H1 (cell line): ENCODE measurements around the gene MBP. TPM values are rescaled to one million over a fixed set of nuclear protein-coding genes. Genes with fewer than 3 reads are reported as not detected.

Experiments used
- CTCF ChIA-PET: fragments of 300-600 bp; sonication (Branson Sonifier 250); formaldehyde crosslinking; loops from one replicate; lab custom pipeline; 2021; ENCODE audit not compliant: partially characterized antibody; lab: Charles Lee
- POLR2A ChIA-PET: fragments of 300-600 bp; sonication (Branson Sonifier 250); formaldehyde crosslinking; loops from one replicate; lab custom pipeline; 2021; ENCODE audit warnings: inconsistent platforms; ENCODE audit not compliant: partially characterized antibody; lab: Charles Lee
- DNase-seq, 2 experiments: peaks; one replicate each; pipeline versions ENCODE4 v3.0.0 to v3.0.0-alpha.2; 2010 to 2022; ENCODE audit warnings: low spot score in 2 of 2, low read depth in 1 of 2, mixed read lengths in 1 of 2
- FAIRE-seq: peaks from 2 replicates; lab custom pipeline; 2011; peaks lifted over from hg19 to GRCh38; lab: Jason Lieb, UNC
- H2AFZ ChIP-seq: 2 replicates; pipeline ENCODE4 v1.8.1; 2012; ENCODE audit warnings: low read length, inconsistent platforms
- H2AK5ac ChIP-seq: 2 replicates; pipeline ENCODE4 v1.6.1; 2013; ENCODE audit warnings: low read depth, low read length
- H2BK120ac ChIP-seq: replicated peaks from 2 replicates; pipeline ENCODE3; 2013; ENCODE audit warnings: low read depth, low read length, inconsistent platforms
- H2BK12ac ChIP-seq: 2 replicates; pipeline ENCODE4 v1.6.1; 2013; ENCODE audit warnings: low read depth, low read length
- H2BK15ac ChIP-seq: 2 replicates; pipeline ENCODE4 v1.6.1; 2013; ENCODE audit warnings: low read length
- H2BK20ac ChIP-seq: 2 replicates; pipeline ENCODE4 v1.6.1; 2013; ENCODE audit warnings: low read length
- H2BK5ac ChIP-seq: 2 replicates; pipeline ENCODE4 v1.6.1; 2013; ENCODE audit warnings: low read depth, low read length
- H3K14ac ChIP-seq: 2 replicates; pipeline ENCODE4 v1.6.1; 2013; ENCODE audit warnings: inconsistent platforms; ENCODE audit not compliant: insufficient read length
- H3K18ac ChIP-seq: 2 replicates; pipeline ENCODE4 v1.6.1; 2013; ENCODE audit warnings: low read length; ENCODE audit errors: extremely low read depth
- H3K23ac ChIP-seq: 2 replicates; pipeline ENCODE4 v1.6.1; 2013; ENCODE audit warnings: inconsistent platforms; ENCODE audit not compliant: insufficient read length
- H3K23me2 ChIP-seq: 2 replicates; pipeline ENCODE4 v1.6.1; 2013; ENCODE audit warnings: low read depth, low read length
- H3K27ac ChIP-seq: 2 replicates; pipeline ENCODE4 v1.6.1; 2011; ENCODE audit warnings: low read depth, low read length, inconsistent platforms
- H3K27me3 ChIP-seq, 4 experiments: replicated peaks in 1 of 4; 1 replicate in 1 of 4; 2 replicates in 3 of 4; pipeline versions ENCODE4 v1.6.1 to v1.8.1; 2011 to 2013; ENCODE audit warnings: low read length in 3 of 4, mild to moderate bottlenecking in 3 of 4, inconsistent platforms in 2 of 4, mixed read lengths in 2 of 4, moderate library complexity in 1 of 4; ENCODE audit not compliant: control insufficient read depth in 3 of 4, insufficient read depth in 3 of 4; ENCODE audit errors: extremely low read depth in 1 of 4
- H3K36me3 ChIP-seq, 4 experiments: 2 replicates each; pipeline versions ENCODE4 v1.6.1 to v1.8.1; 2011 to 2013; ENCODE audit warnings: mild to moderate bottlenecking in 4 of 4, low read length in 3 of 4, moderate library complexity in 2 of 4, control low read depth in 1 of 4, inconsistent platforms in 1 of 4; ENCODE audit not compliant: insufficient read depth in 4 of 4, control insufficient read depth in 2 of 4
- H3K4ac ChIP-seq: replicated peaks from 2 replicates; pipeline ENCODE3; 2013; ENCODE audit warnings: low read length, low read depth, mixed read lengths, inconsistent platforms; ENCODE audit not compliant: insufficient read length
- H3K4me1 ChIP-seq, 4 experiments: replicated peaks in 1 of 4; 1 replicate in 1 of 4; 2 replicates in 3 of 4; pipeline versions ENCODE4 v1.6.1 to v1.8.1; 2011 to 2013; ENCODE audit warnings: low read length in 3 of 4, inconsistent platforms in 2 of 4, mixed read lengths in 1 of 4; ENCODE audit not compliant: insufficient read depth in 4 of 4, control insufficient read depth in 3 of 4
- H3K4me2 ChIP-seq, 2 experiments: 2 replicates each; pipeline versions ENCODE4 v1.6.1 to v1.8.1; 2011 to 2013; ENCODE audit warnings: low read depth in 2 of 2, low read length in 2 of 2, control low read depth in 1 of 2, inconsistent platforms in 1 of 2, mild to moderate bottlenecking in 1 of 2; ENCODE audit not compliant: insufficient read depth in 1 of 2
- H3K4me3 ChIP-seq, 4 experiments: fragments of 200-600, 300-600 bp in 1 of 4; sonication (generic), shearing (Covaris generic), sonication (Bioruptor Twin) in 1 of 4; 2 replicates each; pipeline versions ENCODE4 v1.5.1 to v1.8.1; 2011 to 2016; ENCODE audit warnings: low read length in 4 of 4, low read depth in 3 of 4, control low read depth in 2 of 4, inconsistent platforms in 2 of 4, mild to moderate bottlenecking in 2 of 4, mixed read lengths in 1 of 4, moderate library complexity in 1 of 4; ENCODE audit not compliant: insufficient read depth in 2 of 4; ENCODE audit errors: extremely low read depth in 1 of 4
- H3K56ac ChIP-seq: replicated peaks from 2 replicates; pipeline ENCODE3; 2013; ENCODE audit warnings: low read depth, mild to moderate bottlenecking, mixed read lengths, low read length, inconsistent platforms; ENCODE audit not compliant: insufficient read length
- H3K79me1 ChIP-seq: 2 replicates; pipeline ENCODE4 v1.6.1; 2013; ENCODE audit warnings: low read depth, low read length, control low read depth
- H3K79me2 ChIP-seq, 2 experiments: 2 replicates each; pipeline versions ENCODE4 v1.6.1 to v1.8.1; 2012 to 2013; ENCODE audit warnings: low read length in 2 of 2, mild to moderate bottlenecking in 2 of 2, inconsistent platforms in 1 of 2; ENCODE audit not compliant: insufficient read depth in 2 of 2, control insufficient read depth in 1 of 2
- H3K9ac ChIP-seq, 4 experiments: replicated peaks in 1 of 4; 1 replicate in 1 of 4; 2 replicates in 3 of 4; pipeline versions ENCODE4 v1.6.1 to v1.8.1; 2011 to 2013; ENCODE audit warnings: low read depth in 3 of 4, low read length in 3 of 4, control low read depth in 2 of 4, mild to moderate bottlenecking in 2 of 4, moderate library complexity in 2 of 4, inconsistent platforms in 1 of 4; ENCODE audit errors: extremely low read depth in 1 of 4
- H3K9me3 ChIP-seq, 2 experiments: 2 replicates each; pipeline versions ENCODE4 v1.6.1 to v1.8.1; 2012 to 2013; ENCODE audit warnings: mild to moderate bottlenecking in 2 of 2, moderate library complexity in 2 of 2, control low read depth in 1 of 2, inconsistent platforms in 1 of 2, low read depth in 1 of 2, low read length in 1 of 2, mixed read lengths in 1 of 2; ENCODE audit not compliant: insufficient read depth in 2 of 2
- H4K20me1 ChIP-seq, 2 experiments: replicated peaks in 1 of 2; 2 replicates each; pipeline versions ENCODE3 to v1.8.1; 2011 to 2013; ENCODE audit warnings: inconsistent platforms in 2 of 2, low read length in 2 of 2, mild to moderate bottlenecking in 1 of 2; ENCODE audit not compliant: insufficient read depth in 2 of 2, control insufficient read depth in 1 of 2
- H4K5ac ChIP-seq: 2 replicates; pipeline ENCODE4 v1.6.1; 2013; ENCODE audit warnings: low read length, low read depth, mixed read lengths, inconsistent platforms; ENCODE audit not compliant: insufficient read length
- H4K8ac ChIP-seq: 2 replicates; pipeline ENCODE4 v1.8.0; 2013; ENCODE audit warnings: mild to moderate bottlenecking, moderate library complexity, low read length, inconsistent platforms; ENCODE audit not compliant: insufficient read depth; ENCODE audit errors: extremely low read depth
- H4K91ac ChIP-seq: replicated peaks from 2 replicates; pipeline ENCODE3; 2013; ENCODE audit warnings: low read length, mixed read lengths, inconsistent platforms; ENCODE audit not compliant: insufficient read length
- CTCF ChIP-seq, 3 experiments: IDR thresholded peaks; 1 replicate in 2 of 3; 2 replicates in 1 of 3; pipeline versions ENCODE4 v1.5.1 to v1.6.1; 2011; ENCODE audit warnings: low read length in 3 of 3, mild to moderate bottlenecking in 3 of 3, inconsistent platforms in 2 of 3, low read depth in 1 of 3, moderate library complexity in 1 of 3; ENCODE audit not compliant: insufficient read depth in 1 of 3; ENCODE audit errors: control extremely low read depth in 1 of 3
- HDAC2 ChIP-seq, 2 experiments: fragments of 300-600 bp in 1 of 2; sonication (generic) in 1 of 2; IDR thresholded peaks; 2 replicates each; pipeline ENCODE4 v1.6.1; 2011 to 2012; ENCODE audit warnings: low read depth in 2 of 2, low read length in 2 of 2, mild to moderate bottlenecking in 2 of 2, moderate library complexity in 2 of 2, borderline replicate concordance in 1 of 2, inconsistent platforms in 1 of 2
- HDAC6 ChIP-seq: IDR thresholded peaks from one replicate; pipeline ENCODE4 v1.7.1; 2012; ENCODE audit warnings: low read depth, mild to moderate bottlenecking, inconsistent platforms, low read length, moderate library complexity
- KDM1A ChIP-seq: fragments of 200-600, 300-600 bp; sonication (generic); IDR thresholded peaks from 2 replicates; pipeline ENCODE4 v1.7.1; 2016; ENCODE audit warnings: mild to moderate bottlenecking, low read length, borderline replicate concordance
- NRF1 ChIP-seq: IDR thresholded peaks from 2 replicates; pipeline ENCODE4 v1.6.1; 2011; ENCODE audit warnings: mild to moderate bottlenecking, low read depth, low read length, improper control_type of control experiment
- RFX5 ChIP-seq: IDR thresholded peaks from 2 replicates; pipeline ENCODE4 v1.6.1; 2011; ENCODE audit warnings: low read depth, low read length, improper control_type of control experiment, borderline replicate concordance
- WGBS, 2 experiments: shearing (Covaris generic) in 1 of 2; methylation state at CpG; one replicate each; pipeline versions ENCODE4 v1.1.6 to v1.1.7; 2013 to 2015; ENCODE audit warnings: low lambda C conversion rate in 2 of 2, mixed read lengths in 2 of 2, inconsistent platforms in 1 of 2, low coverage in 1 of 2, missing lambda C conversion rate in 1 of 2; ENCODE audit not compliant: insufficient replicate concordance in 2 of 2, insufficient coverage in 1 of 2, insufficient read length in 1 of 2; ENCODE audit errors: extremely low coverage in 1 of 2, missing lambda C conversion rate in 1 of 2; 5-methylcytosine and 5-hydroxymethylcytosine counted together
- polyA plus RNA-seq, 7 experiments: library from polyadenylated mRNA; depleted of rRNA in 3 of 7; stranded (reverse) in 5 of 7; unstranded in 2 of 7; fragments of >200 nt in 5 of 7; fragments of 200-250 nt in 2 of 7; gene quantifications; 1 replicate in 5 of 7; 2 replicates in 1 of 7; 4 replicates in 1 of 7; pipeline versions ENCODE4 v1.2.1 to v1.2.3, GENCODE V29; 2011 to 2013; ENCODE audit warnings: missing spikeins in 2 of 7, mixed read lengths in 2 of 7
- total RNA-seq: library from RNA; stranded (reverse); fragmentation: NEBNext Ultra II Directional; extraction: Animal tissue kit (Norgen Biotek cat#: 25700); gene quantifications from 2 replicates; pipeline ENCODE4 v1.2.1, GENCODE V29; 2021

The MBP gene
- total and polyA plus RNA-seq, 2 of the 8 experiments (the other 6 are each of a cell fraction or from before 2014, with no cell fraction given) = 7.7 to 19.2 TPM

- Histone ChIP-seq H4K8ac (peak overlapping the region; percentile 31), H2AK5ac (no peak overlapping the region), H3K27ac (no peak overlapping the region), H2BK120ac (no peak overlapping the region), H3K56ac (no peak overlapping the region), H3K23me2 (no peaks in the 10 kb centered on the region), H2BK12ac (no peak overlapping the region; the same call in 1 of the 2 replicates), H2AFZ (no peak overlapping the region), H3K4me1 (peaks cover 0 to 20% (median 11%) of the 10 kb centered on the region in 4 experiments), H2BK15ac (0 out of 2 replicates have a peak overlapping the region, but pooled peaks have one; percentile 26), H3K79me1 (no peaks in the 10 kb centered on the region), H4K5ac (no peak overlapping the region), H2BK20ac (no peak overlapping the region), H3K9ac (no peak overlapping the region), H3K18ac (no peak overlapping the region; the same call in 1 of the 2 replicates), H3K14ac (no peak overlapping the region), H3K4ac (no peak overlapping the region), H4K91ac (no peak overlapping the region), H3K4me2 (no peak overlapping the region), H3K79me2 (no peaks in the 10 kb centered on the region), H3K9me3 (no peaks in the 10 kb centered on the region), H3K36me3 (no peaks in the 10 kb centered on the region), H3K23ac (no peak overlapping the region), H3K4me3 (no peak overlapping the region), H2BK5ac (no peak overlapping the region), H4K20me1 (no peaks in the 10 kb centered on the region), H3K27me3 (no peaks in the 10 kb centered on the region)
- ChIA-PET POLR2A (interaction anchor here (1.1 to 3.6 kb wide), 2 partner anchors 8 to 16 kb away, joined by 3 to 14 read pairs; no protein-coding TSS in a partner anchor), CTCF (interaction anchor here (0.6 to 13.3 kb wide), 41 partner anchors 7 to 667 kb away, joined by 3 to 188 read pairs (median 6); no protein-coding TSS in a partner anchor)
- TF ChIP-seq KDM1A (peak; percentile 56; the same call in 1 of the 2 replicates), NRF1 (no peak), RFX5 (no peak), HDAC6 (no peak), HDAC2 (IDR thresholded peaks at IDR 0.05; ENCODE audit: borderline replicate concordance in 1 of 2, low read depth in 2 of 2, low read length in 2 of 2) (no peak), CTCF (IDR thresholded peaks at IDR 0.05; ENCODE audit: control extremely low read depth in 1 of 3, insufficient read depth in 1 of 3, low read depth in 1 of 3, low read length in 3 of 3) (no peak)
- WGBS, 2 experiments = 90% methylated on average over 34 of the region's 40 CpGs; no CpG with 5 or more reads in 1 of the 2 experiments
- no peak for FAIRE-seq
- peak in 1 of 2 experiments; percentile 45 for DNase-seq
Observed at GRCh38 chr18:76984193-76985155, 148.1 kb downstream of the MBP start.
